GM12801 (cell line): ENCODE data around the gene SGPP2.

Source experiments
- TF ChIP-seq, protein P1 (sequence below): IDR thresholded peaks from one replicate; pipeline ENCODE4 v1.5.1; 2011; ENCODE audit warnings: control low read depth; ENCODE audit not compliant: insufficient read length; ENCODE audit errors: extremely low read depth

Gene SGPP2

DNA sequence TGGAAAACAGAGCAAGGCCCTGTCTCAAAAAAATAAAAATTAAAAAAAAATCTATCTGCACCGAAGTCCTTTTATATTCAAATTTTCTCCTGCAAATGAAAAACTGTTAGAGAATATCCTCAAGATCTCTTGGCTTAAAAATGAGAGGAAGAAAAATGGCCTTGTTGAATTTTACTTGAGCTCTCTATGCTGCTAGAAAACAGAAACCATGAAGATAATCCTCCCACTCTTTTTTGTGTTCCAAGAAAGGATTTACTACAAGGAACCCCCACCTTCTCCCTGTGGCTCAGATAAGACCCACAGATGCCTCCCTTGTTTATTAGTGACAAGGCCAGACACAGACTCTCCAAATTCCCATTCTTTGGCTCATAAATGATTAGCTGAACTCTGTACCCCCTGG is 71.0 kb downstream of the SGPP2 start:
- TF ChIP-seq, protein P1, sequence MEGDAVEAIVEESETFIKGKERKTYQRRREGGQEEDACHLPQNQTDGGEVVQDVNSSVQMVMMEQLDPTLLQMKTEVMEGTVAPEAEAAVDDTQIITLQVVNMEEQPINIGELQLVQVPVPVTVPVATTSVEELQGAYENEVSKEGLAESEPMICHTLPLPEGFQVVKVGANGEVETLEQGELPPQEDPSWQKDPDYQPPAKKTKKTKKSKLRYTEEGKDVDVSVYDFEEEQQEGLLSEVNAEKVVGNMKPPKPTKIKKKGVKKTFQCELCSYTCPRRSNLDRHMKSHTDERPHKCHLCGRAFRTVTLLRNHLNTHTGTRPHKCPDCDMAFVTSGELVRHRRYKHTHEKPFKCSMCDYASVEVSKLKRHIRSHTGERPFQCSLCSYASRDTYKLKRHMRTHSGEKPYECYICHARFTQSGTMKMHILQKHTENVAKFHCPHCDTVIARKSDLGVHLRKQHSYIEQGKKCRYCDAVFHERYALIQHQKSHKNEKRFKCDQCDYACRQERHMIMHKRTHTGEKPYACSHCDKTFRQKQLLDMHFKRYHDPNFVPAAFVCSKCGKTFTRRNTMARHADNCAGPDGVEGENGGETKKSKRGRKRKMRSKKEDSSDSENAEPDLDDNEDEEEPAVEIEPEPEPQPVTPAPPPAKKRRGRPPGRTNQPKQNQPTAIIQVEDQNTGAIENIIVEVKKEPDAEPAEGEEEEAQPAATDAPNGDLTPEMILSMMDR = no peak

DNA sequence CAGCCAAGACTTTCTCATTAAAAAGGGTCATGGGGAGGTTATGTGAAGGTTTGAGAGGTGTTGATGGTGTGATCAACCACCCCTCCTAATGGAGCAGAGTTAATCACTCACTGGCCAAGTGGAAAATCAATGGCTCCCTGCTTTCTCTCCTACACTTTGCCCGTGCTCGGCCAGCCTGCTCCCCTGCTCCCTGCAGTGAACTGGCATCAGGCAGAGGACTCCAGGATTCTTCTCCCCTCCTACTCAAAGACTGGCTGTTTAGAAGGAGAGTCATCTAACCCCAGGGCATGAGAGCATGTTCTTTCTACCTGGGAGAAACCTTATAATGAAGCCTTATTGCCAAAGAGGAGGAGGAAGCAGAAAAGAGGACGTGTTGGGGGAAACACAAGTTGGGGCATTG is 74.9 kb downstream of the SGPP2 start:
- TF ChIP-seq, protein P1 = no peak

DNA sequence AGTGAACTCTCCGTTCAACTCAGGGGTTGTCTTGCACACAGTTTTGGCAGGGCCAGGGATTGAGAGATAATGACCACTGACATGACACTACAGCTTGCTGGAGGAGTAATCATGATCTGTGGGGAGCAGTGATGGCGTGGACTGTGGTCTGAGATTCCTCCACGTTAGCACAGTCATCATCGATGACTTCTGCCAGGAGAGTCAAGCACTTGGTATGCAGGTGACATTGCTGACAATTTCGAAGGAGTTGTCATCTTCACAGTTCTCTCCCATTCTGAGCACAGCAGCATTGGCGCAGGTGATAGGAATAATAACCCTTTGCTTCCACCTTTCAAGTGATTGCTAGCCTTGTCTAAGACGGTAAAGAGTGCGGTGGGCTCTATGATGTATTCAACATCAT is 79.8 kb downstream of the SGPP2 start:
- TF ChIP-seq, protein P1 = no peak

DNA sequence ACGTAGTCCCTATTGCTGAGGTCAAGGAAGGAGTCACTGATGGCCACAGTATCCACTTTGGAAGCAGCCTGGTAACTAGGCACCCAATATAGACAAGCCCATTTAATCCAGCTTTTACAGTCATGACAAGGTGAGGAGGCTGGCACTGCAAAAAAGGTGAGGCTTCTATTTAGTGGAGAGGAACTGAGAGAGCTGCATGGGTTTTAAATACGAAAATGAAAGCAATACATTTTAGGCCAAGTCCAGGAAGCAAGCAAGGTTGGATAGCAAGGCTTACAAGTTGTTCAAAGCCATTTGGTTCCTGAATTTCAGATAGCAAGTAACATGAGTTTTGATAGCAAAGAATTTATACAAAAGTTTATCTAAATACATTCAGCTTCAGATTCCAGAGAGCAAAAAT is 80.4 kb downstream of the SGPP2 start:
- TF ChIP-seq, protein P1 = no peak

DNA sequence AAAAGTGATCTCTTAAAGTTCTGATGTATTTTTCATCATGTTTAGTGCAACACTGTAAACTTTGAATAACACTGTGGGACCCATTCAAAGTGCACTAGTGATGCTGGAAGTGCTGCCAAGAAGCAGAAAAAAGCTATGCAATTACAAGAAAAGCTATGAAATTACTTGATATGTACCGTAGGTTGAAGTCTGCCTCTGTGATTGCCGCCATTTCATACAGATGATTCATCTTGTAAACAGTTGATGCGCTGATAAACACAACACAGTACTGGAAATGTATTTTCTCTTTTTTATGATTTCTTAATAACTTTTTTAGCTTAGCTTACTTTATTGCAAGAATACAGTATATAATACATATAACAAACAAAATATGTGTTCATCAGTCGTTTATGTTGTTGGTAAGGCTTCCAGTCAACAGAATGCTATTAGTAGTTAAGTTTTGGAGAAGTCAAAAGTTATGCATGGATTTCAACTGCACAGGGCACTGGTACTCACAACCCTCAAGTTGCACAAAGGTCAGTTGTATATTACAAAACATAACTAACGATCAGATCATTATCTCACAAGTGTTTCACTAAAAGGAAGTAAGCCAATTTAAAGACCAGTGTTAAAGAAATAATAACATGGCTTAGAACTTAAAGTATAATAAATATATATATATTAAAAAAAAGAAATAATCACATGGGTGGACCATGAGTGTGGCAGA is 82.0 kb downstream of the SGPP2 start:
- TF ChIP-seq, protein P1 = no peak

DNA sequence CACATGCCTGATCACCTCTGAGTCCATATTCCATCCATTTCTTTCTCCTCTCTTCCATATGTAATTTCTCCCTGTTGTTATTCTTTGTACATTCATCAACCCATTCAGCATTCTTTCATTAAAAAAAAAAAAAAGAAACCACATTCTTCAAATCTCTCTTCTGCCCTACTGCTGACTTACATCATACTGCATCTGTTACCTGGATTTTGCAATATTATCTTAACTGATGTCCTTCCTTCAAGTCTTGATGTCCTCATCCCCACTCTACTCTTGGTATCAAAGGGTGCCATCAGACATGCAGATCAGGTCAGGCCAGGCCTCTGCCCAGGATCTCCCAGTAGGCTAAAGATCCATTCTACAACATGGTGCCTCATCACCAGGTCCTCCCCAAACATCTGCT is 90.6 kb downstream of the SGPP2 start:
- TF ChIP-seq, protein P1 = no peak

DNA sequence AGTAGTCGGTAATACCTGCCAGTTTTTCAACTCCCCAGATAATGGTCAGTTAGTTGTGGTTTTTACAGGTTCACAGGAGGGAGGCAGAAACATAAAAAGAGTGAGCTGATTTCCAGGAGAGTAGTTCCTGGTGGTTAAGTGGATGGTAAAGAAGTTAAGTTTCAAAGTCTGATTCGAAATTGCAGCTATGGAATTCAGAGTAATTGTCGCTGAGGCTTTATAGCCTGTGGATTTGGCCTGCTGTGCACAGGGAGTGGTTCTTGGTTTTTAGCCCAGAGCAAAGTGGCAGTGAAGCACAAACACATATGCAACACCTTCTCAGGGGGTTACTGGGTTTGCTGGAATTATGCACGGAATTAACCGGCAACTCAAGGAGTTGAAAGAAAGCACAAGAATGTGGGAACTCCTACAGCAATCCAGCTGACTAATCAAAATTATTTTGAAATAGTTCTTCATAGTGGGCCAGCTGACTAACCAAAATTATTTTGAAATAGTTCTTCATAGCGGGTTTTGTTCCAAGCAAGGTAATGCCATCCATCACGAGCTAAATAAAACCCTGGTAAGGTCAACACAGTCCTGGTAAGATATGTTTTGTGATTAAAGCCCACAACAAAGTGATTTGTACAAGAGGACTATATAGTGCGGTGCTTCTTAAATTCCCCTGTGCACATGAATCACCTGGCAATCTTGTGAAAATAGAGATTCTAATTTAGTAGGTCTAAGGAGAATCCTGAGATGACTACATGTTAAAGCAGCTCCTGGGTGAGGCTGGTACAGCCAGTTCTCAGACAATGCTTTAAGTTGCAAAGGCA is 94.4 kb downstream of the SGPP2 start:
- TF ChIP-seq, protein P1 = no peak
